Measurements from ENCODE around the gene HEATR5B.
"Not testable (repeated sequence)": the region's sequence is repeated elsewhere in the genome, so short reads cannot be mapped to it uniquely, and the experiment has no call there.

HEATR5B gene

GRCh38 chr2:36941867-36942266 lies 142.3 kb downstream of the HEATR5B start:
- no peak for DNase-seq (ENCODE audit: low read depth in 2 of 2)

DNA sequence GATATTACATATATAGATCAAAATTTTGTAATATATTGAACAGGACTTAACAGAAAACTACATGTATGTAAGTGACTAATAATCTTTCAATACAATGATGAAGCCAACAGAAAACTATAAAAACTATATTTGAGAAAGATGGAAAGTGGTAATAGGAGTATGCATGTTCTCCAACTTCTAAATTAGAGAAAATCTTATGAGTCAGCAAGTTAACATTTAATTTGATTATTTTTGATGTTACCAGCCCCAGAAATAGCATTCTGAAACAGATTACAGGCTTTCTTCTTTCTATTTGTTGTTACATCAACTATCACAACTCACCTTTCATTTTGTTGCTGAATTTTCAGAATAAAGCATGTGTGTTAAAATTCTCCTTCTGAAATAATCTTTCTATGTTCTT lies 147.6 kb downstream of the HEATR5B start:
- DNase-seq (ENCODE audit: low read depth in 2 of 2): not testable (repeated sequence)

- DNase-seq (ENCODE audit: low read depth in 2 of 2): not testable (repeated sequence)
Measured at GRCh38 chr2:36931688-36932087, 152.5 kb downstream of the HEATR5B start.
